Hematopoietic multipotent progenitor cell treated with erythropoietin and hydrocortisone succinate and interleukin-3 and kit ligand, for 15 days (in vitro differentiated cells): ENCODE measurements around the gene POC1B.

ENCODE experiments used
- DNase-seq: peaks from one replicate; pipeline ENCODE4 v3.0.0-alpha.2; 2015; ENCODE audit warnings: low spot score

POC1B gene

DNA sequence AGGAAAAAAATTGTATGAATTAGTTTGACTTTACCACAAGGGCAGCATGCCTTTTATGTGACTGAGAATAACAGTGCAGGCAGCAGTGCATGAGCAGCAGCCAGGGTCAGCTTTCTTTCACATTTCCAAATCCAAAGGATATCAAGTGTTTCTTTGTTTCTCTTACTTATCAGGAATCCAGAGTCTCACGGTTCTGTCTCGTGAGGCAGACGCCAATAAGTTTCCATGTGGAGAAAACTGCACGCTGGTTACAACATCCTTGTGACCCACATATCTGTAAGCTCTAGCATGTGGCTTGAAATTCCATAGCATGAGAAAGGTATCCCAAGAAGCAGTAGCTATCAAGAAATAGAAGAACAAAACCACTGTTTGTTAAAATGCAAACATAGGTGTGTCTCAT is 28.8 kb downstream of the POC1B start:
- no peak for DNase-seq

DNA sequence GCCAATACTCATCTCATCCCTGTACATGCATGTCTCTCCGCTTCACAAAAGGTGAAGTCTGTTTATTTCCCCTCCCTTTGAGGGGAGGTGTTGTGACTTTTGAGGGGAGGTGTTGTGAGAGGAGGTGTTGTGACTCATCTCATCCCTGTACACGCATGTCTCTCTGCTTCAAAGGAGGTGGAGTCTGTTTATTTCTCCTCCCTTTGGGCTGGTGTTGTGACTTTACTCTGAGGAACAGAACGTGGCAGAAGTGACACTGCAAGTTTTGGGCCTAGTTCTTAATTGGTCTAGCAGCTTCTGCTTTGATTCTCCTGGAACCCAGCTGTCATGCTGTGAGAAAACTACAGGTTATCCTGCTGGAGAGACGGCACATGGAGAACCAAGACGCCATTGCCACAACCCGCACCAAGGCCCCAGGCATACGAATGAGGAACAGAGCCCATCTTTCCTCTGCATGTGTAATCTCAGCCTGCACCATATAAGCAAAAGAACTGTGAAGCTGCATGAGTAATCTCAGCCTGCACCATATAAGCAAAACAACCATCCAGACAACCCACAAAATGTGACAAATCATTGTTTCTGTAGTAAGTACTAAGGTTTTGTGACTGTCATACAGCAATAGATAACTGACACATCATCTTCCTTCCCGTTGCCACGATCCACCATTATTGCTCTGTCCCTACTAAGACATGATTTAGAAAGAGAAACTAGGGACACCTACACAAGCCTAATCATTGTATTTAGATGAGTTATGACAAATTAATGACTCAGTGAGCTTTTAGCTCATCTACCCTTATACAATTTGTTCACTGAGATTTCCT is 31.2 kb downstream of the POC1B start:
- peak; percentile 75 for DNase-seq

DNA sequence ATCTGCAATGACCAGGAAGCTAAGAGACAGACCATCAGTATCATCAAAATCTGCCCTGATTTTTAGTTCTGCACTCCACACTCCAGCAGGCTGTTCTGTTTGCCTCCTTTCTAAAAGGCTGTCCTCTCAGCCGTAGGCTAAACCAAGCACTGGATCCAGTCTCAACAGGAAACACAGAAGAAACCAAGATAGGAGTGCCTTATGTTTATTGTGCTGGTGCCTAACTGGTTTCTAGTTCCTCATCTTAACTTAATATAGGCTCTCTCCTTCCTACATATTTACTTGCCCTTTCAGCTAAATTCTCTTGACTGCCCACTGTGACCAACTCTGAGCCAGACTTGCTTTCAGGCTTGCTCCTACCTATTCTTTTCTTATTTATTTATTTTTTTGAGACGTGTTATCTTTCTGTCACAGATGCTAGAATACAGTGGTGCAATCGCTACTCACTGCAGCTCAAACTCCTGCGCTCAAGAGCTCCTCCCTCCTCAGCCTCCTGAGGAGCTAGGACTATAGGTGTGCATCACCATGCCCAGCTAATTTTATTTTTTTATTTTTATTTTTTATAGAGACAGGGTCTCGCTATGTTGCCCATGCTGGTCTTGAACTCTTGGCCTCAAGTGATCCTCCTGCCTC is 32.1 kb downstream of the POC1B start:
- DNase-seq: no peak

DNA sequence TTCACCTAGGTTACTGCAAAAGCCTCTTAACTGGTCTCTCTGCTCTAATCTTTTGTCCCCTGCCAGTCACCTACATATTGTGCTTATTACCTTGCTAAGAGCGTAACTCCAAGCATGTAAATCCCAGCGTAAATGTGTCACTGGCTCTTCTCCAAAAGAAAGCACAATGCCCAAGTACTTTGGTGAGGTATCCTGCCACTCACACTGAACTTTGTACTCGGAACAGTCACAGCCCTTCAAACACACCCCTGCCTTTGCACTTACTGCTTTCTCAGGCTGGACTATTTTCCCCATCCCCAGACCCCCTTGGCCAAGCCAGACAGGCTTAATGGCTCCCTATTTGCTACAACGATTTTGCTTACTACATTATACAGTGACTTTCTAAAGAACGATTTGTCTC is 33.0 kb downstream of the POC1B start:
- no peak for DNase-seq

DNA sequence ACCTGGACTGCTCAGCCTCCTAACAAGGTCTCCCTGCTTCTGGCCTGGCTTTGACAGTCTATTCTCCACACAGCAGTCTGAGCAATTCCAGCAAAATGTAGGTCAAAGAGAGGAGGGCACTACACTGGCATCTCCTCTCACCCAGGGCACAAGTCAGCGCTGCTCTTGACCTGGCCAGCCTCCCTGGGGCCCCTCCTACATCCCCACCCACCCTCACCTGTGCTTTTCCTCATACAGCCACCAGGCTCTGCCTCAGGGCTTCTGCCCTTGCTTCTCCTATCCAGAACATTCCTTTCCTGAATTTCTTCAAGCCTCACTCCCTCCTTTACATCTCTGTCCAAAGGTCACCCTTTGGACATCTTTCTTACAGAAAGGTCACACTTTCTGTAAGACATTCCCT is 34.9 kb downstream of the POC1B start:
- no peak for DNase-seq

DNA sequence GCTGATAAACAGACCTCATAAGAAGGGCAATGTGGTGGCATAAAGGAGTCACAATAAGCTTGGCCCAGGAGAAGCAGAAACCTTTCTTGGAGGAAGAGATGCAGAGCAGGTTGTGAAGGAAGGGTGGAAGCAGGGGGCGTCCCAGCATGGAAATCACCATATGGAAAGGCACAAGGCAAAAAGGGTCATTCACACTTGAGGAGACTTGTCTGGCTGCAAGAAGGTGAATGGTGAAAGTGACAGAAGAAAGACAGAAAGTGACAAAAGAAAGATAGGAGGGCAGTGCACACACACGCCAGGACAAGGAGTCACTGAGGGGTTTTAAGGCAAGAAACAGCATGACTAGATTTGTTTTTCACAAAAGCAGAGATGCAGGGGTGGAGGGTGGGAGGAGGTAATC is 39.6 kb downstream of the POC1B start:
- no peak for DNase-seq

DNA sequence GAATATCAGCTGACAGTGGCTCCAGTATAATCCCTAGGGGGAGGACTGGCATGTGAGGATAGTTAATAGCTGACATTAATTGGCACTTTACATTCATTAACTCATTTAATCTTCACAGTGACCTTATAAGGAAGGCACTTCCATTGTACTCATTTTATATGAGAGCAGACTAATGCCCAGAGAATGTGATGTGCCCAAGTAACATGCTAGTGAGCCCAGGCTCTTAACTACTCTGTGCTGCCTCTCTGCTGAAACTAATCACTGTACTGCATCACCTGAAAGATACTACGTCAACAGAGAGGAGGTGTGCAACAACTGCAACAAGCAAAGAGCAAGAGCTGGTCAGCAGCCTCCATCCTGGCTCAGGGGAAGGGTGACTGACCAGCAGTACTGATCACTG is 41.4 kb downstream of the POC1B start:
- no peak for DNase-seq

DNA sequence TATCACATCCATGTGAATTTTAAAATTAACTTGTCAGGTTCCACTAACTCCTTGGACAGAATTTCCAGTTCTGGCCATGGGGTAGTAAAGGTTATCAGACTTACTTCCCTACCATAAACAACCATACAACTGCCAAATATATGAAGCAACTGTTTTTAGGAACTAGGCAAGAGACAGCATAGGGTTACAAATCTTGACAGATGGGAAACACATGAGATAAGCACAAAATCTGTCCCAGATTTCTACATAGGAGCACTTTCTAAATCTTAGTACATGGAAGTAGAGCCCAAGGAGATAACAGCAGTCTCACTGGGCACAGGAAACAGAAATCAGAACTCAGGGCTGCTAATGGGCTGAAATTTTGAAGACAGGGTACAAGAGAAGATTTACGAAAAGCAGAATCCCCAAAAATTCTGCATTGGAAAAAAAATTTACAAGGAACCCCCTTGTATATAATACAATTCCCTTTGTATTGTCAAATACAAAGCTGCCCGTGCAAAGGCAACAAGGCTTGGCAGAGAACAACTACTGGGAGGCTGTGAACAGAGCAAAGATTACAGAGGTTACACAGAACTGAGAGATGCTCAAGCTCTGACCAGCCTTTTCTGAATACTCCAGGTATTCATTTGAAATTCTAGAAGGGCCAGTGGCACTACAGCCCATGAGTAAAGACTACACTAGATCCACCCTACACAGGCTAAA is 44.5 kb downstream of the POC1B start:
- DNase-seq: no peak

DNA sequence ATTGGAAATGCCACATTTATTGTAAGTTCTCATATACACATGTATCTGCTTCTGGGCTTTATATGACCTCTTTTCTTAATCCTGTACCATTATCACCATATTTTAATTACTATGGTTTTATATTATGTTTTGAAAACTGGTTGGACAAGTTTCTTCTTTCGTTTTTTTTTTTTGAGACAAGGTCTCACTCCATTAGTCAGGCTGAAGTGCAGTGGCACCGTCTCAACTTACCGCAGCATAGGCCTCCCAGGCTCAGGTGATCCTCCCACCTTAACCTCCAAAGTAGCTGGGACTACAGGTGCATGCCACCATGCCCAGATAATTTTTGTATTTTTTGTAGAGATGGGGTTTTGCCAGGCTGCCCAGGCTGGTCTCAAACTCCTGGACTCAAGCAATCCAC is 45.9 kb downstream of the POC1B start:
- DNase-seq: no peak

DNA sequence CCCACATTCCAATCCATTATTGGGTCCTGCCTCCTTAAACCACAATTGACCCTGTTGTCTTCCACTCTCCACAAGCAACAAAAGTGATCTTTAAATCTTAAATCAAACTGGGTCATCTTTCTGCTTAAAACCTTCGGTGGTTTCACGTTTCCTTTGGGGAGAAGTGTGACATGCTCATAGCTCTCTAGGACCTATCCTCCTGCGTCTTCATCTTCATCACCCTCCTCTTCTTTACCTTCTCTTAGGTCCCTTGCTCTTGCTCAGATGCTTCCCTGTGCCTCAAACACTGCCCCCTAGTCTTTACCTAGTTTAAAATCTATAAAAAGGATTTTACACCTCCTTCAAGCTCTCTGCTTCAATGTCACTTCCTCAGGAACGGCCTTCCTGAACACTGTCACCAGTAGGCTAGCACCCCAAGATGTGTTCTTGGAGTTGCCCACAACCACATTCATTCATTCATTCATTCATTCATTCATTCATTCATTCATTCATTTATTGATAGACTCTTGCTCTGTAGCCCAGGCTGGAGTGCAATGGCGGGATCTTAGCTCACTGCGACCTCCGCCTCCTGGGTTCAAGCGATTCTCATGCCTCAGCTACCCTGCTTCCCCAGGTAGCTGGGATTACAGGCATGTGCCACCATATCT is 48.1 kb downstream of the POC1B start:
- no peak for DNase-seq

DNA sequence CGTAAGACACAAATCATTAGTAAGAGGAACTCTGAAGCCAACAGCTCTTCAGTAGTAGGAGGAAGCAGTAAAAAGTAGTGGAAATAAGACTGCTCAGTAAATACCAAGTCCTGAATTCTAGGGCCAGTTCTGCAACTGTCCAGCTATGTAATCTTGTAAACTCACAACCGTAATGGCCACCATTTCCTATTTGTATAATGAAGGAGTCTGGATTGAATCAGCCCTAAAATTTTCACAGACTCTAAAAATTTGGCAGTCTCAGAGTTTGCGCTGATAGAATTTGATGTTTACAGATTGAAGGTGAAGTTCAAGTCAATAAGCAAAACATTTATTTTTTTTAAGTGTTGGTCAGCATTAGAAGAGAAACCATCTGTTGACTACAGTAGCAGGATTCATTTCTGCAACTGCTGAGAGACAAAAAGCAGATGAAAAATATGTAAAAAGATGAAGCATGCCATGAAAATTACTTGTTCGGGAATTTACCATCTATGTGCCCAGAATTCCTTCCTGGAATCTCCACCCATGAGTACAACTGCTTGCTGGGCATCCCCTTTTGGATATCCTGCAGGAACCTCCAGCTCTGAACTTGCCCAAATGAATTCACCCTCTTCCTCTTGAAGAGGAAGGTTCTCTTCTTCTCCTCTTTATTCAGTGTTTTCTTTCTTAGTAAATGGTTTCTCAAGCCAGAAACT is 48.8 kb downstream of the POC1B start:
- no peak for DNase-seq

DNA sequence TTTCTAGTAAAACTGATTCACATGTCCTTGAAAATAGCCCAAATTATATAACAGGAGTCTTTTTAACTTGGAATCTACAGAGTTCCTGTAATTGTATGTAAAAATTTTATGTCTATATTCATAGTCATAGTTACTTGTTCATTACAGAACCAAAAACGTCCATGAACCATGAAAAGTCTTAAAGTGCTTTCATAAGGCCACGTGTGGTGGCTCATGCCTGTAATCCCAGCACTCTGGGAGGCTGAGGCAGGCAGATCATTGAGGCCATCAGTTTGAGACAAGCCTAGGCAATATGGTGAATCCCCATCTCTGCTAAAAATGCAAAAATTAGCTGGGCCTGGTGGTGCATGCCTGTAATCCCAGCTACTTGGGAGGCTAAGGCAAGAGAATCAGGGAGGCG is 49.6 kb downstream of the POC1B start:
- no peak for DNase-seq

DNA sequence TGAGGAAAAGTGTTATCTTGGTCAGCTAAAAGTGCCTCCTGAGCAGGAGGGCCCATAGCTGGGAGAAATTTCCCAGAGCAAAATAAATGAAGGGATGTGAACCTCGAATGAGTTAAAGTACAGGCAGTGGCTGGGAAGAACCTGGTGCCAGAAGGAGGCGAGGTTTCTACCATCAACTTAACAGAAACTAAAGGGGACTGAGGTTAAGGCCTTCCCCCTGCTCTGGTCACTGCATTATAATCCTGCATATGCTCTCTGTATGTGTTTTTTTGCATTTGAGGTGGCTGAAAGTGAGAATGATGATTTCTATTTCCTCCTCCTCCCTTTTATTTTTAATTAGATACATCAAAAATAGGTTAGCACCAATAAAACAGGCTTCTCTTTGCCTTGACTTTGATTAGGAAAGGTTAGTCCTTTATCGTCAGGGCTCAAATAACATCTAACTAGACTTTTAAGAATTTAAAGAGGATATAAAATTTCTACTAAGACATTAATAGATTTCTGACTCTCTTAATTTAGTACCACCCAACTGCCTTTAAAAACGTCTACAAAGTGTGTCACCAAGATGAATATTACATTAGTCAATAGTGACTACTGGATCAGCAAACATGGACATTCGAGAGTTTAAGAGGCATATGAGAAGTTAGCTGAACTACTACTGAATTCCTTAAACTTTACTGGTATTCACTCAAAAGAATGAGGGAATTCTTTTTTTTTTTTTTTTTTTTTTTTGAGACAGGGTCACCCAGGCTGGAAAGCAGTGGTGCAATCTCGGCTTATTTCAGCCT is 50.5 kb downstream of the POC1B start:
- DNase-seq: no peak

DNA sequence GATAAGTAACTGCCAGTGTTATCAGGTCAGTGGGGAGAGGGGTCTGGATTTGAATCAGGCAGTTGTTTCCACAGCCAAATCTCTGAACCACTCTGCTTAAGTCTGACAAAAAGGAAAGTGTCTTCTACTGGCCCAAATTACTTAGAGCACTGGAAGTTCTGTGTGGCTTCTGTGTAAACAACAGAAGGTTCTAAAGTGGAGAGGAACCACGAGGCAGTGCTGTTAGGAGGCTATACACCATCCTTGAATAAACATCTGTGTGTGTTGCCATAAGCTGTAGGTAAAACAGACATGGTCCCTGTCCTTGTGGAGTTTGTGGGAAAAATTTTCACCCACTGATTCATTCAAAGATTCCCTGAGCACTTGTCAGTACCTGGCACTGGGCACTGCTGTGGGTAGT is 51.2 kb downstream of the POC1B start:
- no peak for DNase-seq

DNA sequence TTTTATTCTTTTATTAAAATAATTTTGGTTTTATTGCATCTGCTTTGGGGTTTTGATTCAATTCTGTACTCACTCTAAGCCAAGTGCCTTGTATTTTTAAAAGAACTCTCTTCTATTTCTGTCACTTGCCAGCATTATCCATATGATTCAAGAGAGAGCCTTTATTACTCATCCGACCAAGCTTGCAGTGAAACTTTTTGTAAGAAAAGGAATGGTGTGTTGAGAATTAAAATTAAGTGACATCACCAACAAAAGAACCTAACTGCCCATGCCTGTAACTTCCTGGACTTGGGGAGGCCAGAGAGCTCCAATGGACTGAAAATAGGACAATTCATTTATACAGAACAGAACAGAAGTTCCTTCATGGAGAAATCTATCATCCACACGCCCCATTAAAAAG is 53.3 kb downstream of the POC1B start:
- no peak for DNase-seq

DNA sequence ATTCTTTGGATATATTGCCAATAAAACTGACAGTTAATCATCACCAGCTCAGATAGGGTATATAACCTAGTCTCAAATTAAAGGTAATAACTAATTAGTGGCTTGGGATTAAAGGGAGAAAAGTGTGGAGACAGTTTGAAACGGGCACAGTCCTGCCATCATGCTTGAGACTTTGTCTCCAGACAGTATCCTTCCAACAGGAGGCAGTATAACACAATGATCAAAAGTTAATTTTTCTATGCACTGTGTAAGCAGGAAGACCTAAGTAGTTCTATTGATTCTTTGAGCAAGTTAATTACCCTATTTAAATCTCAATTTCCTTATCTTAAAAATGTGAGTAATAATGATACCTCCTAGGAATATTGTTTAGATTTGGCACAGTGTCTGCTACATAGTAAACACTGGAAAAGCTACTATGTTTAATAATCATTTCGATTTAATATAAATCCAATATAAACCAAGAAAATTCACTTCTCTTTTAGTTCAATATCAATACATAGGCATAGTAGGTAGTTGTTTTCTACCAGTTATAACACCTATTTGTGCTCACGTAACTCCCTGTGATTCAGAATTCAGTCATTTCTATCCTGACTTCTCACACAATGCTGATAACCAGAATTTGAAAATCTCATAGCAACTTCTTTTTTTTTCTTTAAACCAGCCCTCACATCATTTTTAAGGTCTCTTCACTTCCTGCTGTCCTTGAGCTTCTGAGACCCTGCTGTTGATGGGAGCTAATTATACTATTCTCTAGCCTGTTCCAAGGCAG is 54.9 kb downstream of the POC1B start:
- peak; percentile 83 for DNase-seq

DNA sequence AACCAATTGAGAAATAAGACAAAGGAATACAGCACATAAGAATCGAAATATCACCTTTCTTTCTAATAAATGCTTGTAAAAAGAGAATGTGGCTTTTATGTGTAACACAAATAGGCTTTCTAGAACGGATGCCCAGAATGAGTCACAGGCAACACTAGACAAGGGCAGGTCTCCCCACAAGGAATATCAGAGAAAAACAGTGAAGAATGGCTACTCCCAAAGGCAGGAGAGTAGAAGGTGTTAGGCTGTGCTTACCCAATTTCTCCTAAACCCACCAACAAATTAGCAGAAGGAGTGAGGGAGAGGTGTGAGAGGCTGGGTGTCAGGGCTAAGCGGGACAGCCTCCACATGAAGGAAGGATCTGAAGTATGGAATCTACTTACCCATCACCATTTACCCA is 56.5 kb downstream of the POC1B start:
- DNase-seq: no peak

DNA sequence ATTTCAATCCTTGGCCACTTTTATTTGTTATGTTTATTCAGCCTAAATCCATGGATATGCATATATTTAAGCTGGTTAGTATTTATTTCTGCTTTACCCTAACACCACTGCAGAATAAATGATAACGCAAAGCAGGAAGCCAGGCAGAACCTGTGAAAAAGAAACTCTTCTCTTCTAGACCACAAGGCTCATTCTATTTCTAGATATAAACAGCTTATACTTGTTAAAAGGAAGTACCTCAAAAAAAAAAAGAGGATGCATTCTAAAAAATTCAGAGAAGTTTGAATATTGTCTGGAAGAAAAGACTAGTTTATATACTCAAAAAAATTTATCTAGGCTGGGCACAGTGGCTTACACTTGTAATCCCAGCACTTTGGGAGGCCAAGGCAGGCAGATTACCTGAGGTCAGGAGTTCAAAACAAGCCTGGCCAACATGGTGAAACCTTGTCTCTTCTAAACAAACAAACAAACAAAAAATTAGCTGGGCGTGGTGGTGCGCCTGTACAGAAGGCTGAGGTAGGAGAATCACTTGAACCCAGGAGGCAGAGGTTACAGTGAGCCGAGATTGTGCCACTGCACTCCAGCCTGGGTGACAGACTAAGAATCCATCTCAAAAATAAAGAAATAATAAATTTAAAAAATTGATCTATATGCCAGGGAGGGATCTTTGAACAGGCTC is 57.1 kb downstream of the POC1B start:
- DNase-seq: no peak

DNA sequence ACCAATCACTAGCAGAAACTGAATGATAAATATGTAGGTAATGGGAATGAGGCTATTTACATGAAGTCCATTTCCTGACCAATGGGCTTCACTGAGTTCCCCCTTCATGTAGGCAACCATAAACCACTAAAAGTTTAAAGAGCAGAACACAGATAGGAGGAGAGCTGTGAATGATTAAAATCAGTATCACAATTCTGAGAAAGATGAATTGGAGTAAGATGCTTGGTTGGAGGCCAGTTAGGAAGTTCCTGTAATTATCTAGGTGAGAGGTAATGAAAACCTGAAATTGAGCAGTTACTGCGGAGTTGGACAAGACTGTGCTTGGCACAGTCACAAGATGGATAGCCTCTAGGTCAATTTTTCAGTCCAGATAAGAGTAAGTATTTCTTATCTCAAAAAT is 57.8 kb downstream of the POC1B start:
- DNase-seq: no peak

DNA sequence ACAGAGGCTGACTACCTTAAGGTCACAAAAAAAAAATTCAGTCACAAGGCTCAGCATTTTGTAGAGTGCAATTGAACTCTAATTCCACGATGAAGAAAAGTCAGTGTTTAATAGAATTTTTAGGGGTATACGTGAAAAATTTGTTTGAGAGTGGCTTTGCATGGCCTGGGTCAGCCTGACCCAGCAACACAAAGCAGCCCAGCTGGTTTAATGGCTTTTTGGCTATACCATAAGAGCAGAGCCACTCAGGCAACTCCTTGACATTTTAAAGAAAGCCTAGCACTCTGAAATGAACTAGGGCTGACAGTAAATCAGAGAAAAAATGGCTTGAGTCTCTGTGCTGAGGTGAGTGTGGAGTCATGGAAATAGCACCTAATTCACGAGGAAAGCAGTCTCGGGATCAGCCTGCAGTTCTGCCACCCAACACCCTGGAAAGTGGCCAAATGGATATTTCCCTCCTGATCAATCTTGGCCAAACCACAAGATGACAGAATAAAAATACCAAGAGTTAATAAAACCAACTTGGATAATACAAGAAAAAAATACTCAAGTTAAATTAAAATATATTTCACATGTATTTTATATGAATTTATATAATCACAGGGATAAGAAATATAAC is 60.8 kb downstream of the POC1B start:
- no peak for DNase-seq
